K562 (cell line): Measurements from ENCODE around the gene C6orf89. TPM values are rescaled to one million over a fixed set of nuclear protein-coding genes. Genes with fewer than 3 reads are reported as not detected.

Source experiments
- CBX1 ChIP-seq: sonication (generic); IDR thresholded peaks from 2 replicates; pipeline ENCODE4 v1.6.1; 2016; ENCODE audit warnings: antibody characterized with exemption, low read depth, mild to moderate bottlenecking
- DDX20 ChIP-seq: fragments of 450-650 bp; IDR thresholded peaks from 2 replicates; pipeline ENCODE4 v1.6.1; 2016; ENCODE audit warnings: missing genetic modification characterization, low read depth, mild to moderate bottlenecking, missing compliant biosample characterization, moderate library complexity
- DPF2 ChIP-seq: fragments of 450-650 bp; IDR thresholded peaks from 2 replicates; pipeline ENCODE4 v1.6.1; 2016
- ELF4 ChIP-seq: fragments of 450-650 bp; formaldehyde crosslinking; IDR thresholded peaks from 2 replicates; pipeline ENCODE4 v1.4.0; 2022; ENCODE audit warnings: missing genetic modification characterization
- EP300 ChIP-seq: IDR thresholded peaks from 2 replicates; pipeline ENCODE4 v1.6.1; 2012; ENCODE audit warnings: low read length, improper control_type of control experiment
- FOSL1 ChIP-seq: fragments of 200-800 bp; sonication (Bioruptor generic); conservative IDR thresholded peaks from 2 replicates; pipeline ENCODE4 v1.6.1; 2016; ENCODE audit warnings: missing genetic modification characterization, missing compliant biosample characterization
- GATA2 ChIP-seq: sonication (generic); formaldehyde crosslinking; IDR thresholded peaks from 2 replicates; pipeline ENCODE4 v1.4.0; 2020; ENCODE audit warnings: mild to moderate bottlenecking, missing genetic modification reagents
- HDAC3 ChIP-seq: fragments of 450-650 bp; IDR thresholded peaks from 2 replicates; pipeline ENCODE4 v1.6.1; 2018; ENCODE audit warnings: borderline replicate concordance, mild to moderate bottlenecking, moderate library complexity; ENCODE audit not compliant: partially characterized antibody
- HNRNPH1 ChIP-seq: fragments of 200-400 bp; formaldehyde crosslinking; optimal IDR thresholded peaks from 2 replicates; pipeline ENCODE3; 2017; ENCODE audit warnings: low read depth, mild to moderate bottlenecking, low read length, moderate library complexity
- LEF1 ChIP-seq: fragments of 450-650 bp; IDR thresholded peaks from 2 replicates; pipeline ENCODE4 v1.6.1; 2016; ENCODE audit warnings: mild to moderate bottlenecking
- NFIX ChIP-seq: fragments of 250-450 bp; sonication (Bioruptor Pico); IDR thresholded peaks from 2 replicates; pipeline ENCODE4 v1.4.0; 2020; ENCODE audit warnings: low read depth, mild to moderate bottlenecking, moderate library complexity
- NRF1 ChIP-seq, 2 experiments: fragments of 450-650 bp; IDR thresholded peaks in 1 of 2; conservative IDR thresholded peaks in 1 of 2; 2 replicates each; pipeline ENCODE4 v1.6.1; 2014; ENCODE audit warnings: mild to moderate bottlenecking in 2 of 2
- PCBP1 ChIP-seq: fragments of 200-400 bp; formaldehyde crosslinking; IDR thresholded peaks from 2 replicates; pipeline ENCODE4 v1.6.1; 2018; ENCODE audit warnings: mild to moderate bottlenecking, low read depth, low read length; ENCODE audit not compliant: poor library complexity, severe bottlenecking
- SIRT6 ChIP-seq: IDR thresholded peaks from one replicate; pipeline ENCODE4 v1.6.1; 2012; ENCODE audit warnings: low read depth, mild to moderate bottlenecking, control low read depth, inconsistent platforms, low read length, moderate library complexity
- SMAD3 ChIP-seq: fragments of 450-650 bp; formaldehyde crosslinking; conservative IDR thresholded peaks from 2 replicates; pipeline ENCODE4 v1.4.0; 2020; ENCODE audit warnings: mild to moderate bottlenecking
- TAL1 ChIP-seq: fragments of 450-650 bp; IDR thresholded peaks from 2 replicates; pipeline ENCODE4 v1.6.1; 2016; ENCODE audit warnings: mild to moderate bottlenecking
- ZNF318 ChIP-seq, 2 experiments: fragments of 450-650 bp; IDR thresholded peaks; 2 replicates each; pipeline ENCODE4 v1.6.1; 2016; ENCODE audit warnings: mild to moderate bottlenecking in 2 of 2, borderline replicate concordance in 1 of 2, low read depth in 1 of 2, moderate library complexity in 1 of 2
- ZNF395 ChIP-seq: fragments of 200-800 bp; sonication (Bioruptor generic); IDR thresholded peaks from 2 replicates; pipeline ENCODE4 v1.6.1; 2017; ENCODE audit warnings: missing genetic modification characterization, missing compliant biosample characterization
- polyA plus RNA-seq, 8 experiments: library from polyadenylated mRNA; depleted of rRNA in 4 of 8; stranded (reverse) in 5 of 8; unstranded in 3 of 8; fragments of >200 nt; fragmentation: Nextera tagmentation in 2 of 8; fragmentation: Illumina TruSeq in 1 of 8; extraction: Ambion mirVana in 2 of 8; extraction: Trizol in 1 of 8; gene quantifications; 2 replicates each; pipeline versions ENCODE4 v1.2.1 to v1.2.3, GENCODE V29; 2011 to 2014; ENCODE audit warnings: inconsistent platforms in 1 of 8, missing spikeins in 1 of 8
- total RNA-seq, 7 experiments: library from RNA; depleted of rRNA in 6 of 7; stranded (reverse); fragments of >200 nt in 6 of 7; fragmentation: Illumina TruSeq in 2 of 7; extraction: Trizol in 2 of 7; gene quantifications; 2 replicates each; pipeline versions ENCODE4 v1.2.1 to v1.2.3, GENCODE V29; 2011 to 2021; ENCODE audit warnings: low replicate concordance in 1 of 7

Gene C6orf89
- total and polyA plus RNA-seq, 9 of the 15 experiments (the other 6 are each of a cell fraction or from before 2014, with no cell fraction given): 35.2 to 111 (median 58.5) TPM

- TF ChIP-seq SMAD3 (0 out of 2 replicates have a peak, but pooled peaks have one; percentile 35), TAL1 (peak; percentile 87), LEF1 (peak; percentile 88), GATA2 (CRISPR knock-in tag) (peak; percentile 75), CBX1 (no peak), FOSL1 (peak; percentile 85), NRF1 (conservative IDR thresholded peaks at IDR 0.05 in 1 of 2, IDR thresholded peaks at IDR 0.05 in 1 of 2) (peak; percentile 62 to 70), ZNF395 (CRISPR knock-in tag) (peak; percentile 82), NFIX (CRISPR knock-in tag) (no peak), DDX20 (no peak), ZNF318 (IDR thresholded peaks at IDR 0.05; ENCODE audit: borderline replicate concordance in 1 of 2, low read depth in 1 of 2) (peak in 1 of 2 experiments; percentile 51; a peak in 1 of 4 replicates), DPF2 (peak; percentile 96), PCBP1 (no peak), EP300 (peak; percentile 96), HNRNPH1 (no peak), SIRT6 (no peak), ELF4 (CRISPR knock-in tag) (0 out of 2 replicates have a peak, but pooled peaks have one; percentile 9), HDAC3 (peak; percentile 91)
Measured at GRCh38 chr6:36862164-36862847, 23.4 kb upstream of the C6orf89 start (continued).
